Keratinocyte (primary cell): Measurements from ENCODE around the gene GADD45B. TPM values are rescaled to one million over a fixed set of nuclear protein-coding genes. Genes with fewer than 3 reads are reported as not detected.

Experiments used
- DNase-seq: peaks from one replicate; pipeline ENCODE4 v3.0.0-alpha.2; 2011; ENCODE audit warnings: low read depth, missing footprints, low spot score
- FAIRE-seq: peaks from 2 replicates; lab custom pipeline; 2011; peaks lifted over from hg19 to GRCh38; lab: Jason Lieb, UNC
- H2AFZ ChIP-seq: 2 replicates; pipeline ENCODE4 v1.6.0; 2012; ENCODE audit warnings: low read length, control low read depth, inconsistent platforms; ENCODE audit not compliant: control insufficient read depth
- H3K27ac ChIP-seq: 2 replicates; pipeline ENCODE4 v1.5.1; 2011; ENCODE audit warnings: low read length; ENCODE audit not compliant: control insufficient read depth, insufficient read depth
- H3K27me3 ChIP-seq: 3 replicates; pipeline ENCODE4 v1.6.0; 2011; ENCODE audit warnings: low read length; ENCODE audit not compliant: control insufficient read depth, insufficient read depth; ENCODE audit errors: extremely low read depth
- H3K36me3 ChIP-seq, 2 experiments: 2 replicates in 1 of 2; 3 replicates in 1 of 2; pipeline ENCODE4 v1.5.1; 2011; ENCODE audit warnings: low read length in 2 of 2, mild to moderate bottlenecking in 1 of 2; ENCODE audit not compliant: control insufficient read depth in 2 of 2, insufficient read depth in 2 of 2; ENCODE audit errors: extremely low read depth in 1 of 2
- H3K4me1 ChIP-seq: 3 replicates; pipeline ENCODE4 v1.5.1; 2011; ENCODE audit warnings: low read length; ENCODE audit not compliant: control insufficient read depth, insufficient read depth; ENCODE audit errors: extremely low read depth
- H3K4me2 ChIP-seq: 3 replicates; pipeline ENCODE4 v1.6.0; 2011; ENCODE audit warnings: low read depth, low read length; ENCODE audit not compliant: control insufficient read depth, insufficient read depth; ENCODE audit errors: extremely low read depth
- H3K4me3 ChIP-seq, 3 experiments: fragments of 200-600 bp in 1 of 3; sonication (generic) in 1 of 3; 2 replicates in 2 of 3; 3 replicates in 1 of 3; pipeline ENCODE4 v1.5.1; 2011 to 2016; ENCODE audit warnings: low read length in 3 of 3, mild to moderate bottlenecking in 3 of 3, control low read depth in 2 of 3, inconsistent platforms in 1 of 3, low read depth in 1 of 3, mixed read lengths in 1 of 3, mixed run types in 1 of 3, moderate library complexity in 1 of 3; ENCODE audit not compliant: control insufficient read depth in 2 of 3, insufficient read depth in 2 of 3; ENCODE audit errors: extremely low read depth in 1 of 3
- H3K79me2 ChIP-seq: 2 replicates; pipeline ENCODE4 v1.6.0; 2012; ENCODE audit warnings: low read length; ENCODE audit not compliant: control insufficient read depth, insufficient read depth
- H3K9ac ChIP-seq: 3 replicates; pipeline ENCODE4 v1.6.0; 2011; ENCODE audit warnings: low read length; ENCODE audit not compliant: control insufficient read depth, insufficient read depth; ENCODE audit errors: extremely low read depth
- H3K9me1 ChIP-seq: 3 replicates; pipeline ENCODE4 v1.6.0; 2011; ENCODE audit warnings: low read length; ENCODE audit not compliant: control insufficient read depth, insufficient read depth; ENCODE audit errors: extremely low read depth
- H3K9me3 ChIP-seq: 2 replicates; pipeline ENCODE4 v1.5.1; 2012; ENCODE audit warnings: low read depth, low read length; ENCODE audit not compliant: control insufficient read depth
- H4K20me1 ChIP-seq: 3 replicates; pipeline ENCODE4 v1.6.0; 2011; ENCODE audit warnings: low read length; ENCODE audit not compliant: control insufficient read depth, insufficient read depth; ENCODE audit errors: extremely low read depth
- EZH2 ChIP-seq: IDR thresholded peaks from one replicate; pipeline ENCODE4 v1.6.1; 2012; ENCODE audit warnings: inconsistent platforms, mild to moderate bottlenecking, low read length, moderate library complexity
- dilution Hi-C: fragments of 300-500 bp; cut with MboI; formaldehyde crosslinking; loops from one replicate; pipeline ENCODE4 v1.7.0; 2020; ENCODE audit warnings: low sequenced_read_pairs; ENCODE audit not compliant: extremely low pct_ligation_motif_present
- polyA plus RNA-seq, 5 experiments: library from polyadenylated mRNA; depleted of rRNA in 3 of 5; stranded (reverse) in 3 of 5; stranded (forward) in 1 of 5; unstranded in 1 of 5; fragments of >200 nt; gene quantifications; 1 replicate in 1 of 5; 2 replicates in 3 of 5; 3 replicates in 1 of 5; pipeline versions ENCODE4 v1.2.1 to v1.2.3, GENCODE V29; 2011 to 2012; ENCODE audit warnings: missing spikeins in 2 of 5, low read depth in 1 of 5, low replicate concordance in 1 of 5
- TF ChIP-seq, protein P1 (sequence below), 3 experiments: IDR thresholded peaks in 1 of 3; conservative IDR thresholded peaks in 1 of 3; optimal IDR thresholded peaks in 1 of 3; 2 replicates in 2 of 3; 3 replicates in 1 of 3; pipeline versions ENCODE3 to v1.5.1; 2011; ENCODE audit warnings: low read length in 3 of 3, mild to moderate bottlenecking in 3 of 3, moderate library complexity in 2 of 3, control low read depth in 1 of 3, inconsistent platforms in 1 of 3; ENCODE audit not compliant: insufficient read depth in 2 of 3; ENCODE audit errors: extremely low read depth in 1 of 3

GADD45B gene
- polyA plus RNA-seq, 1 donor (not counting 4 experiments of a cell fraction or from before 2014, with no cell fraction given) = 20.6 TPM

DNA sequence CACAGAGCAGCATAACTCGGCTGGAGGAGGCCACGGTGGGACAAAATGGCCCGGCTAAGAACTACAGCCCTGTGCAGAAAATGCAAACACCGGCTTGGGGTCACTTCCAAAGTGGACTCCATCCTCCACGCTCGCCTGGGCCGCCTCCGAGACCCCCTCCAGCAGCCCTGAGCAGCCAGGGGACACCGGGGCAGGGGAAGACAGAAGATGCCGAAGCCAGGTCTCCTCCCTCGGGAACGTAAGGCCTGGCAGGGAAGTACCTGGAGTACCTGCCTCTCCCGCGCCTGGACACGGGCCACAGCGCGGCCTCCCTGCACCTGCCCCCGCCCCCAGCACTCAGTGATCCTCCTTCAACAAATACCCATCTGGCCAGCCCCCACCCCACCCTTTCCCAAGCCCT lies 24.2 kb upstream of the GADD45B start:
- TF ChIP-seq, protein P1, sequence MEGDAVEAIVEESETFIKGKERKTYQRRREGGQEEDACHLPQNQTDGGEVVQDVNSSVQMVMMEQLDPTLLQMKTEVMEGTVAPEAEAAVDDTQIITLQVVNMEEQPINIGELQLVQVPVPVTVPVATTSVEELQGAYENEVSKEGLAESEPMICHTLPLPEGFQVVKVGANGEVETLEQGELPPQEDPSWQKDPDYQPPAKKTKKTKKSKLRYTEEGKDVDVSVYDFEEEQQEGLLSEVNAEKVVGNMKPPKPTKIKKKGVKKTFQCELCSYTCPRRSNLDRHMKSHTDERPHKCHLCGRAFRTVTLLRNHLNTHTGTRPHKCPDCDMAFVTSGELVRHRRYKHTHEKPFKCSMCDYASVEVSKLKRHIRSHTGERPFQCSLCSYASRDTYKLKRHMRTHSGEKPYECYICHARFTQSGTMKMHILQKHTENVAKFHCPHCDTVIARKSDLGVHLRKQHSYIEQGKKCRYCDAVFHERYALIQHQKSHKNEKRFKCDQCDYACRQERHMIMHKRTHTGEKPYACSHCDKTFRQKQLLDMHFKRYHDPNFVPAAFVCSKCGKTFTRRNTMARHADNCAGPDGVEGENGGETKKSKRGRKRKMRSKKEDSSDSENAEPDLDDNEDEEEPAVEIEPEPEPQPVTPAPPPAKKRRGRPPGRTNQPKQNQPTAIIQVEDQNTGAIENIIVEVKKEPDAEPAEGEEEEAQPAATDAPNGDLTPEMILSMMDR (optimal IDR thresholded peaks at IDR 0.05 in 1 of 3, IDR thresholded peaks at IDR 0.05 in 1 of 3, conservative IDR thresholded peaks at IDR 0.05 in 1 of 3; ENCODE audit: extremely low read depth in 1 of 3, insufficient read depth in 2 of 3, low read length in 3 of 3) = no peak
- no peak for TF ChIP-seq EZH2
- H3K4me1 ChIP-seq = peaks cover 5% of the 10 kb centered on the region
- peaks cover 92% of the 10 kb centered on the region for H3K79me2 ChIP-seq
- no peak overlapping the region for H3K27ac ChIP-seq
- H3K9ac ChIP-seq = no peak overlapping the region
- H3K36me3 ChIP-seq = peaks cover 5% of the 10 kb centered on the region in 2 experiments
- FAIRE-seq (no peak), DNase-seq (no peak)
- H3K9me3 ChIP-seq = no peaks in the 10 kb centered on the region
- no peaks in the 10 kb centered on the region for H3K9me1 ChIP-seq
- dilution Hi-C loops = no loop called here
- H3K27me3 ChIP-seq = no peaks in the 10 kb centered on the region
- H3K4me3 ChIP-seq = no peak overlapping the region
- no peak overlapping the region for H2AFZ ChIP-seq
- no peak overlapping the region for H3K4me2 ChIP-seq
- peaks cover 6% of the 10 kb centered on the region for H4K20me1 ChIP-seq

DNA sequence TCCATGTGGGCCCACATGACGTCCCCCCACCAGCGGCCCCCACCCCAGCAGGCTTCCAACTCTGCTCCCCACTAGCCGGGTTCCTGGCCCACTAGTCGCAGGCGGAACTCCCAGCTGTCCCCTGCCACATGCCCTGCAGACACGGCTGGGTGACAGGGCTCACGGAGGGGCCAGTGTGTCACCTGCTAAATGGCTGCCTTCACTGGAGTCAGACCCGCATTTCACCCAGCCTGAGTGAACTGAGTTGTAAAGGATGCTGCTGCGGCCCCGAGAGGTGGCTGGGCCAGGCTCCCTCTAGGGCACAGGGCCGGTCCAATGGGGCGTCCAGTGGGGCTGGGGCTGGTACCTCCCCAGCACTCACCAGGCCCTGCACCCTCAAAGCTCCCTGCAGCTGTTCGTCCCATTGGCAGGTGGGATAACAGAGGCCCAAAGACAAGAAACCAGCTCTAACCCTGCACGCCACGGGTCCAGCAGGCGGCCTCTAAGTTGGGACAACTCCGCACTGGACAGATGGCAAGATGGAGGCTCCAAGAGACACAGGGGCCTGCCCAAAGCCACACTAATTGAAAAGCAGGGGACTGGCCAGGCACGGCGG lies 22.4 kb upstream of the GADD45B start:
- Histone ChIP-seq H3K27me3 (no peaks in the 10 kb centered on the region), H3K9me3 (no peaks in the 10 kb centered on the region), H3K9ac (no peak overlapping the region), H3K9me1 (no peaks in the 10 kb centered on the region), H3K36me3 (peaks cover 5% of the 10 kb centered on the region in 2 experiments), H3K4me2 (no peak overlapping the region), H3K27ac (no peak overlapping the region), H3K4me1 (peaks cover 10% of the 10 kb centered on the region), H3K79me2 (peaks cover 77% of the 10 kb centered on the region), H2AFZ (no peak overlapping the region), H3K4me3 (no peak overlapping the region), H4K20me1 (peaks cover 6% of the 10 kb centered on the region)
- no peak for FAIRE-seq
- TF ChIP-seq, protein P1 (optimal IDR thresholded peaks at IDR 0.05 in 1 of 3, IDR thresholded peaks at IDR 0.05 in 1 of 3, conservative IDR thresholded peaks at IDR 0.05 in 1 of 3; ENCODE audit: extremely low read depth in 1 of 3, insufficient read depth in 2 of 3, low read length in 3 of 3) = no peak
- TF ChIP-seq EZH2 = no peak
- no peak for DNase-seq
- dilution Hi-C loops = no loop called here
